CD8-positive, alpha-beta memory T cell (primary cell): ENCODE data around the gene PPP3R1. TPM values are rescaled to one million over a fixed set of nuclear protein-coding genes. Genes with fewer than 3 reads are reported as not detected.

Experiments used
- CTCF ChIA-PET: fragments of 350-600 bp; sonication (Branson Sonifier 250); formaldehyde crosslinking; loops from one replicate; lab custom pipeline; 2021; ENCODE audit warnings: antibody characterized with exemption; lab: Charles Lee
- POLR2A ChIA-PET: fragments of 350-600 bp; sonication (Branson Sonifier 250); formaldehyde crosslinking; loops from one replicate; lab custom pipeline; 2021; ENCODE audit warnings: antibody characterized with exemption; lab: Charles Lee
- DNase-seq, 5 donors: peaks; one replicate each; pipeline versions ENCODE4 v3.0.0 to v3.0.0-alpha.2; 2020 to 2022; ENCODE audit warnings: mixed read lengths in 1 of 5
- H3K27ac ChIP-seq: one replicate; pipeline ENCODE4 v1.7.0; 2013; ENCODE audit warnings: low read depth, mild to moderate bottlenecking, low read length, moderate library complexity
- H3K27me3 ChIP-seq: 2 replicates; pipeline ENCODE4 v1.7.0; 2013; ENCODE audit warnings: low read length, mild to moderate bottlenecking; ENCODE audit not compliant: insufficient read depth, poor library complexity, severe bottlenecking
- H3K36me3 ChIP-seq: 2 replicates; pipeline ENCODE4 v1.7.0; 2013; ENCODE audit warnings: mild to moderate bottlenecking, low read length, moderate library complexity; ENCODE audit not compliant: insufficient read depth
- H3K4me1 ChIP-seq: 2 replicates; pipeline ENCODE4 v1.7.0; 2013; ENCODE audit warnings: mild to moderate bottlenecking, low read length, moderate library complexity; ENCODE audit not compliant: insufficient read depth
- H3K4me3 ChIP-seq: 2 replicates; pipeline ENCODE4 v1.7.0; 2013; ENCODE audit warnings: mild to moderate bottlenecking, low read length
- H3K9me3 ChIP-seq: 2 replicates; pipeline ENCODE4 v1.7.0; 2013; ENCODE audit warnings: mild to moderate bottlenecking, low read length
- H3K27ac Mint-ChIP-seq, 8 donors: one replicate each; pipeline ENCODE4 v1.8.0; 2020 to 2021; ENCODE audit warnings: mixed read lengths in 8 of 8, mild to moderate bottlenecking in 6 of 8, inconsistent platforms in 3 of 8, moderate library complexity in 3 of 8
- H3K27me3 Mint-ChIP-seq, 2 donors: one replicate each; pipeline ENCODE4 v1.8.0; 2020 to 2021; ENCODE audit warnings: mixed read lengths in 2 of 2, mild to moderate bottlenecking in 1 of 2, moderate library complexity in 1 of 2
- H3K36me3 Mint-ChIP-seq, 3 donors: one replicate each; pipeline ENCODE4 v1.8.0; 2020 to 2021; ENCODE audit warnings: mixed read lengths in 3 of 3, inconsistent platforms in 1 of 3, mild to moderate bottlenecking in 1 of 3
- H3K4me1 Mint-ChIP-seq, 3 donors: one replicate each; pipeline ENCODE4 v1.8.0; 2020 to 2021; ENCODE audit warnings: mixed read lengths in 3 of 3, inconsistent platforms in 1 of 3, mild to moderate bottlenecking in 1 of 3
- H3K4me3 Mint-ChIP-seq, 7 donors: one replicate each; pipeline ENCODE4 v1.8.0; 2020 to 2021; ENCODE audit warnings: mixed read lengths in 7 of 7, mild to moderate bottlenecking in 6 of 7, moderate library complexity in 4 of 7, inconsistent platforms in 2 of 7
- H3K9me3 Mint-ChIP-seq, 5 donors: one replicate each; pipeline ENCODE4 v1.8.0; 2020 to 2022; ENCODE audit warnings: mixed read lengths in 5 of 5, mild to moderate bottlenecking in 3 of 5, moderate library complexity in 2 of 5, inconsistent platforms in 1 of 5
- polyA plus RNA-seq: library from polyadenylated mRNA; unstranded; fragments of 300-500 nt; fragmentation: Illumina TruSeq; gene quantifications from one replicate; pipeline ENCODE4 v1.2.3, GENCODE V29; 2021
- total RNA-seq, 2 experiments: library from RNA; stranded (reverse); gene quantifications; one replicate each; pipeline ENCODE4 v1.2.3, GENCODE V29; 2021

The PPP3R1 gene
- total and polyA plus RNA-seq, 3 experiments from 2014 or later, result 4.2 to 86.1 (median 85.0) TPM

DNA sequence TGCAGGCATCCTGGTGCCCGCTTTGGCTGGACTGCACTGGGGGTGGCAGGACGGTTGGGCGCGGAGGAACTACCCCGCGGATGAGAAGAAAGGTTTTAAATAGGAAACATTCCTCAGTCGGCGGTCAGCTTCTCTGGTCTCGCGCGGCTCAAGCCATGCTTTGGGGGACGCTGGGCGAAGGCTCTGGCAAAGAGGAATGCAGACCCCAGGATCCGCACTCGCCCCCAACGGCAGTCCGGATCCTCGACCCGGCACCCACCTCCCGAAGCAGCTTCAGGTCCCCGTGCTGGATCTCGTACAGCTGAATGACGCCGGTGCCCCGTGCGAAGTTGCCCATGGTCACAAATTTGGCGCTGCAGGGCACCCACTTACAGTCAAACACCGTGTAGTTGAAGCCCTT is 95.3 kb downstream of the PPP3R1 start:
- peaks cover 7 to 43% (median 10%) of the 10 kb centered on the region in 3 donors for H3K36me3 Mint-ChIP-seq
- CTCF ChIA-PET, result interaction anchor here (1.0 to 2.2 kb wide), 10 partner anchors 12 to 284 kb away, joined by 3 to 8 read pairs (median 4); partner anchors contain the start of gene PPP3R1
- peak overlapping the region; percentile 94 to 99 (median 99) for H3K4me3 Mint-ChIP-seq
- no peak for DNase-seq
- POLR2A ChIA-PET, result interaction anchor here (1.3 to 2.4 kb wide), 3 partner anchors 90 to 95 kb away, joined by 4 to 21 read pairs (median 5); partner anchors contain the start of genes C1D and PPP3R1
- H3K4me1 Mint-ChIP-seq, result peaks cover 40 to 65% (median 61%) of the 10 kb centered on the region in 3 donors
- Histone ChIP-seq H3K27me3 (no peaks in the 10 kb centered on the region), H3K9me3 (no peaks in the 10 kb centered on the region), H3K4me1 (peaks cover 43% of the 10 kb centered on the region), H3K27ac (peak overlapping the region; percentile 90), H3K4me3 (peak overlapping the region; percentile 88), H3K36me3 (peaks cover 19% of the 10 kb centered on the region)
- peak overlapping the region; percentile 97 to 100 (median 100) for H3K27ac Mint-ChIP-seq
- H3K27me3 Mint-ChIP-seq, result peaks cover 0 to 4% of the 10 kb centered on the region in 2 donors
- no peaks in the 10 kb centered on the region for H3K9me3 Mint-ChIP-seq

DNA sequence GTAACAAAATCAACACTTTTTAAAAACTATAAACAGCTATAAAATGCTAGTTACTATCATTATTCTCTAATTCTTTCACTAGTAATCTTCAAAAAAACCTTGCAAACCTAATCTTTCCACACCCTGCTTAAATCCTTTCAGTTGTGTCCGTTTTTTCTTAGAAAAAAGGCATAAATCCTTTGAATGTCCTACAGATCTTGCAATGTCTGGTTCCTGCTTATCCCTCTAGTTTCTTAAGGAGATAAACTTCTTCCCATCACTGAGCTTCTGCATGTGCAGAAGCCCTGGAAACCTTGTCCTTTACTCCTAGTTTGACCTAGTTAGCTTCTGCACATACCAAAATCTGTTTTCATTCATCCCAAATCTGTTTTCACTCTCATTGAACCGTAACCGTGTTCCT is 95.9 kb downstream of the PPP3R1 start:
- Mint-ChIP-seq H3K4me1 (peaks cover 43 to 70% (median 65%) of the 10 kb centered on the region in 3 donors), H3K9me3 (no peaks in the 10 kb centered on the region), H3K4me3 (peak overlapping the region; percentile 94 to 99 (median 99)), H3K36me3 (peaks cover 5 to 39% (median 8%) of the 10 kb centered on the region in 3 donors), H3K27me3 (peaks cover 0 to 4% of the 10 kb centered on the region in 2 donors), H3K27ac (peak overlapping the region; percentile 97 to 100 (median 100))
- Histone ChIP-seq H3K4me1 (peaks cover 48% of the 10 kb centered on the region), H3K27ac (peak overlapping the region; percentile 90), H3K36me3 (peaks cover 13% of the 10 kb centered on the region), H3K9me3 (no peaks in the 10 kb centered on the region), H3K4me3 (peak overlapping the region; percentile 88), H3K27me3 (no peaks in the 10 kb centered on the region)
- ChIA-PET POLR2A (interaction anchor here (0.6 to 2.4 kb wide), 3 partner anchors 90 to 107 kb away, joined by 3 to 21 read pairs (median 4); partner anchors contain the start of gene PPP3R1), CTCF (interaction anchor here (1.0 to 2.2 kb wide), 7 partner anchors 12 to 284 kb away, joined by 3 to 8 read pairs (median 4); partner anchors contain the start of gene PPP3R1)
- DNase-seq, result no peak

DNA sequence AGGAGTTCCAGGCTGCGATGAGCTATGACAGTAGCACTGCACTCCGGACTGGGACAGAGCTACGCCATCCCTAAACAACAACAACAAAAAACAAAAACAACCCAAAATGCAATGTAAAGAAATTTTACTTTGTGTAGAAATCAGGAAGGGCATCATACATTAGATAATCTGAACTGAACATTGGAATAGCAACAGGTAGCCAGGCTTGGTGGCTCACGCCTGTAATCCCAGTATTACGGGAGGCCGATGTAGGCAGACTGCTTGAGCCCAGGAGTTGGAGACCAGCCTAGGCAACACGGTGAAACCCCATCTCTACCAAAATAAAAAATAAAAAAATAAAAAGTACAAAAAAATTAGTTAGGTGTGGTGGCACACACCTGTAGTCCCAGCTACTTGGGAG is 96.7 kb downstream of the PPP3R1 start:
- peak overlapping the region in 5 of 8 donors; percentile 15 to 100 (median 97) for H3K27ac Mint-ChIP-seq
- H3K4me3 Mint-ChIP-seq, result peak overlapping the region; percentile 29 to 99 (median 60)
- peaks cover 49% of the 10 kb centered on the region for H3K4me1 ChIP-seq

DNA sequence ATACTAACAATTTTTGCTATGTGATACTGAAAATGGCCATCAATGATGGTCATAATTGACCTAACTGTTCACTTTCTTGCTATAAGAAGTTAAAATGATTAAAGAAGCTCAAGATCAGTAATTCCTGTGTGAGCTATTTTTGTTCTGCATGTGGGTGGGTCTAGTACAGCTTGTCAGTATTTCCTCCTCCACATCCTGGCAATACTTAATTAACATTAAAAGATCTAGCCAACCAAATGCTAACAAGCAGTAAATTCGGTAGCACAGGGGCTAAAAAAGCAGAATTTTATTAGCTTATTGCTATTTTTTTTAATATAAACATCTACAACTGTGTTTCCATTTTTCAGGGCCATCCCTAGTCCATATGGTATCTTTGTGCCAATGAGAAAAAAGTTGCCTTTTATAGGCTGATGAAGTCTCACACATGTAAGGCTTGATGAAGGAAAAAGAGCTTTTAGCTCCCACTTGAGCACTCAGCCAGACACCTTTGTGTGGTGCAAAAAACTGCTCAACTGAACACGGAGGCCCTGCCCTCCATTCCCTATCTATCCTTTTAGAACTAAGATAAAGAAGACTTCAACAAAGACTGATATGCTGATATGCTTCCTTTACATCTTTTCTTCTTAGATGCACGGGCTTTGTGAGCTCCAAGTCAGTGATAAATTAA is 99.5 kb downstream of the PPP3R1 start:
- H3K4me1 Mint-ChIP-seq, result peaks cover 24 to 53% (median 41%) of the 10 kb centered on the region in 3 donors
- H3K27me3 Mint-ChIP-seq, result peaks cover 0 to 6% of the 10 kb centered on the region in 2 donors
- CTCF ChIA-PET, result interaction anchor here (1.1 to 1.5 kb wide), 3 partner anchors 31 to 100 kb away, joined by 4 to 7 read pairs (median 6); partner anchors contain the start of gene PPP3R1
- Histone ChIP-seq H3K4me3 (no peak overlapping the region), H3K36me3 (no peaks in the 10 kb centered on the region), H3K4me1 (peaks cover 31% of the 10 kb centered on the region), H3K27ac (no peak overlapping the region), H3K9me3 (no peaks in the 10 kb centered on the region), H3K27me3 (no peaks in the 10 kb centered on the region)
- peaks cover 0 to 16% (median 3%) of the 10 kb centered on the region in 3 donors for H3K36me3 Mint-ChIP-seq
- DNase-seq, result no peak
- H3K4me3 Mint-ChIP-seq, result no peak overlapping the region
- H3K27ac Mint-ChIP-seq, result peak overlapping the region in 2 of 8 donors; percentile 12 to 72
- no peaks in the 10 kb centered on the region for H3K9me3 Mint-ChIP-seq
- POLR2A ChIA-PET, result no interaction called here

More for the DNA sequence above, 96.7 kb downstream of the PPP3R1 start:
- H3K36me3 ChIP-seq, result peaks cover 5% of the 10 kb centered on the region
- H3K4me1 Mint-ChIP-seq, result peaks cover 38 to 71% (median 66%) of the 10 kb centered on the region in 3 donors
- H3K27me3 ChIP-seq, result no peaks in the 10 kb centered on the region
- no peak for DNase-seq
- ChIA-PET CTCF (interaction anchor here (1.0 to 1.9 kb wide), 3 partner anchors 33 to 97 kb away, joined by 3 to 5 read pairs (median 4); partner anchors contain the start of gene PPP3R1), POLR2A (no interaction called here)
- H3K4me3 ChIP-seq, result no peak overlapping the region
- peaks cover 0 to 4% of the 10 kb centered on the region in 2 donors for H3K27me3 Mint-ChIP-seq
- no peaks in the 10 kb centered on the region for H3K9me3 Mint-ChIP-seq
- H3K36me3 Mint-ChIP-seq, result peaks cover 0 to 31% (median 6%) of the 10 kb centered on the region in 3 donors
- H3K27ac ChIP-seq, result no peak overlapping the region
- no peaks in the 10 kb centered on the region for H3K9me3 ChIP-seq

DNA sequence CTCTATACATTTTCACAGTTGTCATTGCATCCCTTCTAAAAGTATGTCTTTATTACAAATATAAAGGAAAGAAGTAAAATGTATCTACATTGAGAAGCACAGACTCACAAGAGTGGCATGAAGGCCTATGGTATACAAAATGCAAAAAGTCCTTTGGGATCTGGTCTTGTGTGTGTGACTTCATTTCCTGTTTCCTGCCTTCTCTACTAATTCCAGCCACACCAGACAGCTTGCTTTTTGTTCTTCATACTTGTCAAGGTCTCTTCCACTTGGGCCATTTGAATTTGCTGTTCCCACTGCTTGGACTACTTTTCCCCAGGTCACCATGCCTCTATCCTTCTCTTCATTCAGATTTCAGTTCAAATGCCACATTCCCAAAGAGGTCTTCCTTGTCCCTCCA is 101.3 kb downstream of the PPP3R1 start:
- DNase-seq, result no peak

DNA sequence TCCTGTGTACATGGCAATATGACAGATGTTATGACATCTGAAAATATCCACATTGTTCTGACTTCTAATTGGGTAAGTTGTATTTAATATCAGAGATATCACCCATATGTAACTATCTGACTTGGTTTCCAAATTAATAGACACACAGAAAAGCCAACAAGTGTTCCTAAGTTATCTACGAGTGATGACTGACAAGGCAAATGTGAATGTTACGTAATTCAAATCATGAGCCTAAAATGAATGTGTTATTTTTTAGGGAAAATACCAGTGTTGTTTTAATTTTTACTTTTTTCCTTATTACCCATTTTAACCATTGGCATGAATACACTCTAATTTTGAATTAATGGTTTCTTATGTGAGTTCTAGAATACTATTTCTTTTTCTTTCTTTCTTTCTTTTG is 110.5 kb downstream of the PPP3R1 start:
- Histone ChIP-seq H3K27ac (no peak overlapping the region), H3K4me1 (no peaks in the 10 kb centered on the region), H3K9me3 (no peaks in the 10 kb centered on the region), H3K36me3 (peaks cover 11% of the 10 kb centered on the region), H3K27me3 (no peaks in the 10 kb centered on the region), H3K4me3 (no peak overlapping the region)
- POLR2A ChIA-PET, result no interaction called here
- Mint-ChIP-seq H3K27me3 (no peaks in the 10 kb centered on the region), H3K4me3 (no peak overlapping the region), H3K9me3 (no peaks in the 10 kb centered on the region), H3K36me3 (peaks cover 3 to 43% (median 15%) of the 10 kb centered on the region in 3 donors), H3K27ac (no peak overlapping the region), H3K4me1 (no peaks in the 10 kb centered on the region)
- CTCF ChIA-PET, result no interaction called here
- DNase-seq, result no peak

More for the DNA sequence above, 101.3 kb downstream of the PPP3R1 start:
- Histone ChIP-seq H3K36me3 (no peaks in the 10 kb centered on the region), H3K9me3 (no peaks in the 10 kb centered on the region), H3K27me3 (no peaks in the 10 kb centered on the region), H3K27ac (no peak overlapping the region), H3K4me1 (peaks cover 23% of the 10 kb centered on the region), H3K4me3 (no peak overlapping the region)
- peaks cover 0 to 4% (median 3%) of the 10 kb centered on the region in 3 donors for H3K36me3 Mint-ChIP-seq
- peak overlapping the region in 2 of 8 donors; percentile 14 to 83 for H3K27ac Mint-ChIP-seq
- POLR2A ChIA-PET, result no interaction called here
- H3K4me3 Mint-ChIP-seq, result no peak overlapping the region
- peaks cover 12 to 42% (median 26%) of the 10 kb centered on the region in 3 donors for H3K4me1 Mint-ChIP-seq
- CTCF ChIA-PET, result no interaction called here
- H3K27me3 Mint-ChIP-seq, result peaks cover 0 to 2% of the 10 kb centered on the region in 2 donors
- no peaks in the 10 kb centered on the region for H3K9me3 Mint-ChIP-seq

- peaks cover 0 to 1% (median 0%) of the 10 kb centered on the region in 3 donors for H3K4me1 Mint-ChIP-seq
- Histone ChIP-seq H3K27ac (no peak overlapping the region), H3K4me3 (no peak overlapping the region), H3K27me3 (no peaks in the 10 kb centered on the region), H3K4me1 (no peaks in the 10 kb centered on the region), H3K36me3 (peaks cover 9% of the 10 kb centered on the region), H3K9me3 (no peaks in the 10 kb centered on the region)
- H3K4me3 Mint-ChIP-seq, result no peak overlapping the region
- POLR2A ChIA-PET, result no interaction called here
- CTCF ChIA-PET, result interaction anchor here (1.3 kb wide), 1 partner anchor 22 kb away, joined by 3 read pairs; the partner anchor contains the start of gene PNO1
- H3K36me3 Mint-ChIP-seq, result peaks cover 6 to 76% (median 25%) of the 10 kb centered on the region in 3 donors
- H3K27ac Mint-ChIP-seq, result peak overlapping the region in 2 of 8 donors; percentile 0 to 17
- no peak for DNase-seq
- H3K9me3 Mint-ChIP-seq, result no peaks in the 10 kb centered on the region
- H3K27me3 Mint-ChIP-seq, result no peaks in the 10 kb centered on the region
These were observed 116.6 kb downstream of the PPP3R1 start for GRCh38 chr2:68135448-68136320.
